22Rv1 (cell line): ENCODE measurements around the gene VEGFA.

ENCODE experiments used
- H3K27ac ChIP-seq: fragments of 450-650 bp; 2 replicates; pipeline ENCODE4 v1.5.1; 2017
- CTCF ChIP-seq: fragments of 450-650 bp; IDR thresholded peaks from 2 replicates; pipeline ENCODE4 v1.5.1; 2017; ENCODE audit warnings: mild to moderate bottlenecking
- ZFX ChIP-seq: fragments of 450-650 bp; IDR thresholded peaks from 2 replicates; pipeline ENCODE4 v1.6.1; 2017; ENCODE audit warnings: antibody characterized with exemption, borderline replicate concordance

VEGFA gene

GRCh38 chr6:43834528-43835155 lies 64.6 kb downstream of the VEGFA start:
- TF ChIP-seq ZFX, result no peak
- TF ChIP-seq CTCF, result no peak
- no peak overlapping the region for H3K27ac ChIP-seq

GRCh38 chr6:43835872-43836419 lies 65.9 kb downstream of the VEGFA start:
- no peak for TF ChIP-seq CTCF
- no peak for TF ChIP-seq ZFX
- no peak overlapping the region for H3K27ac ChIP-seq
